ENCODE measurements around the gene ADM2. TPM values are rescaled to one million over a fixed set of nuclear protein-coding genes. Genes with fewer than 3 reads are reported as not detected.

The ADM2 gene
- total RNA-seq, 4 donors from 2014 or later = not detected

- Histone ChIP-seq H3K4me1 (peaks cover 0 to 70% (median 33%) of the 10 kb centered on the region in 4 donors), H3K27me3 (peaks cover 3 to 55% of the 10 kb centered on the region in 2 donors), H3K4me3 (peak within 1 kb of the TSS; percentile 31 to 60 (median 52)), H3K9me3 (no peaks in the 10 kb centered on the region), H3K36me3 (no peaks in the 10 kb centered on the region), H3K27ac (peak within 1 kb of the TSS; percentile 56 to 96 (median 90))
- peak; percentile 55 to 72 for DNase-seq (ENCODE audit: low spot score in 2 of 2)
- TF ChIP-seq POLR2A (IDR thresholded peaks at IDR 0.05) (peak; percentile 31 to 69), EP300 (IDR thresholded peaks at IDR 0.05) (peak in 1 of 2 donors; percentile 79), CTCF (IDR thresholded peaks at IDR 0.05) (peak in 1 of 5 experiments; percentile 9)
- WGBS, 2 donors = 2 to 8% methylated on average over 5 to 57 of the region's 92 CpGs
Measured at GRCh38 chr22:50529897-50530579, 48.7 kb downstream of the ADM2 start, which contains the start of gene TYMP. TYMP (minus strand) TSS chr22:50530012; CDS start chr22:50529709, 303 bp downstream.

GRCh38 chr22:50530580-50530876 lies 49.2 kb downstream of the ADM2 start:
- Histone ChIP-seq H3K36me3 (no peaks in the 10 kb centered on the region), H3K4me3 (peak overlapping the region; percentile 31 to 60 (median 52)), H3K27ac (peak overlapping the region; percentile 56 to 96 (median 90)), H3K9me3 (no peaks in the 10 kb centered on the region), H3K27me3 (peaks cover 3 to 59% of the 10 kb centered on the region in 2 donors), H3K4me1 (peaks cover 0 to 69% (median 33%) of the 10 kb centered on the region in 4 donors)
- peak in 1 of 2 donors; percentile 47 for DNase-seq (ENCODE audit: low spot score in 2 of 2)
- WGBS, 2 donors = 0 to 4% methylated on average over 3 to 13 of the region's 21 CpGs
- no peak for TF ChIP-seq EP300 (IDR thresholded peaks at IDR 0.05)
- TF ChIP-seq CTCF (IDR thresholded peaks at IDR 0.05) = no peak
- no peak for TF ChIP-seq POLR2A (IDR thresholded peaks at IDR 0.05)

- TF ChIP-seq POLR2A (IDR thresholded peaks at IDR 0.05) (peak; percentile 27 to 54), EP300 (IDR thresholded peaks at IDR 0.05) (peak in 1 of 2 donors; percentile 40), CTCF (IDR thresholded peaks at IDR 0.05) (no peak)
- H3K27me3 ChIP-seq = peaks cover 3 to 59% of the 10 kb centered on the region in 2 donors
- H3K4me3 ChIP-seq = peak overlapping the region; percentile 31 to 60 (median 52)
- no peaks in the 10 kb centered on the region for H3K36me3 ChIP-seq
- 6 to 8% methylated on average over 33 to 50 of the region's 53 CpGs for WGBS, 2 donors
- no peaks in the 10 kb centered on the region for H3K9me3 ChIP-seq
- H3K4me1 ChIP-seq = peaks cover 0 to 68% (median 33%) of the 10 kb centered on the region in 4 donors
- H3K27ac ChIP-seq = peak overlapping the region; percentile 56 to 96 (median 90)
- DNase-seq (ENCODE audit: low spot score in 2 of 2) = peak; percentile 65 to 75
Measured at GRCh38 chr22:50530877-50531545, 49.7 kb downstream of the ADM2 start.

- Histone ChIP-seq H3K27me3 (peaks cover 3 to 59% of the 10 kb centered on the region in 2 donors), H3K36me3 (no peaks in the 10 kb centered on the region), H3K4me1 (peaks cover 0 to 63% (median 30%) of the 10 kb centered on the region in 4 donors), H3K9me3 (no peaks in the 10 kb centered on the region), H3K4me3 (peak overlapping the region; percentile 31 to 60 (median 52)), H3K27ac (peak overlapping the region; percentile 56 to 96 (median 90))
- TF ChIP-seq CTCF (IDR thresholded peaks at IDR 0.05) (no peak), EP300 (IDR thresholded peaks at IDR 0.05) (no peak), POLR2A (IDR thresholded peaks at IDR 0.05) (no peak)
- 0 to 3% methylated on average over 26 to 34 of the region's 44 CpGs for WGBS, 2 donors
- DNase-seq (ENCODE audit: low spot score in 2 of 2) = peak in 1 of 2 donors; percentile 19
Measured at GRCh38 chr22:50531546-50531961, 50.2 kb downstream of the ADM2 start.
